Right lobe of liver (tissue), 6 donors: Measurements from ENCODE around the gene FADS2. TPM values are rescaled to one million over a fixed set of nuclear protein-coding genes. Genes with fewer than 3 reads are reported as not detected.

ENCODE experiments used
- ATAC-seq, 4 donors: fragments of 200-7000 bp; cut with Tn5 transposase; one replicate each; pipeline ENCODE4 v1.9.1; 2020; ENCODE audit warnings: mild to moderate bottlenecking in 4 of 4, moderate library complexity in 4 of 4
- DNase-seq, 3 donors: peaks; one replicate each; pipeline ENCODE4 v3.0.0-alpha.2; 2020
- H3K27ac ChIP-seq, 3 donors: fragments of 200-600 bp; one replicate each; pipeline ENCODE4 v1.8.0; 2022
- H3K27me3 ChIP-seq, 2 donors: fragments of 200-600 bp; one replicate each; pipeline ENCODE4 v1.8.0; 2022
- H3K36me3 ChIP-seq, 4 donors: fragments of 200-600 bp; sonication (generic) in 1 of 4; one replicate each; pipeline versions ENCODE4 v1.5.1 to v1.8.0; 2017 to 2022; ENCODE audit warnings: control low read depth in 1 of 4
- H3K4me1 ChIP-seq, 4 donors: fragments of 200-600 bp; sonication (generic) in 1 of 4; one replicate each; pipeline versions ENCODE4 v1.5.1 to v1.8.0; 2017 to 2022; ENCODE audit warnings: control low read depth in 1 of 4
- H3K4me3 ChIP-seq, 3 donors: fragments of 200-600 bp; one replicate each; pipeline ENCODE4 v1.8.0; 2022
- H3K9me3 ChIP-seq, 4 donors: fragments of 200-600 bp; sonication (generic) in 1 of 4; one replicate each; pipeline versions ENCODE4 v1.5.1 to v1.8.0; 2017 to 2022; ENCODE audit warnings: control low read depth in 1 of 4
- CTCF ChIP-seq, 4 donors: fragments of 200-600 bp in 3 of 4; fragments of 450-650 bp in 1 of 4; IDR thresholded peaks; one replicate each; pipeline versions ENCODE4 v1.5.1 to v1.8.0; 2016 to 2022; ENCODE audit warnings: antibody characterized with exemption in 4 of 4, mild to moderate bottlenecking in 2 of 4
- POLR2A ChIP-seq: fragments of 450-650 bp; IDR thresholded peaks from one replicate; pipeline ENCODE4 v1.6.1; 2017; ENCODE audit warnings: antibody characterized with exemption, mild to moderate bottlenecking
- WGBS: methylation state at CpG from one replicate; pipeline ENCODE4 v1.1.6; 2018; ENCODE audit warnings: low coverage, low lambda C conversion rate; ENCODE audit not compliant: insufficient coverage; ENCODE audit errors: missing lambda C conversion rate; 5-methylcytosine and 5-hydroxymethylcytosine counted together
- intact Hi-C, 2 donors: fragments of 100-400 bp; cut with DNase I; formaldehyde crosslinking; loops; one replicate each; pipeline versions ENCODE4 v1.11.2 to v1.14.1; 2022
- total RNA-seq, 6 experiments: library from RNA; depleted of rRNA in 2 of 6; stranded (reverse); fragments of >200 nt in 2 of 6; fragmentation: NEBNext Ultra II Directional in 3 of 6; extraction: Animal tissue kit (Norgen Biotek cat#: 25700) in 3 of 6; gene quantifications; one replicate each; pipeline versions ENCODE4 v1.1.0 to v1.2.4, GENCODE V29; 2016 to 2023
- donor health status: DM: no; HTN: yes; CAD: no.
- donor health status: DM: no; HTN: no; CAD: no.
- donor health status: DM: no; HTN: no; CAD: no.
- donor health status: DM: no; HTN: yes; CAD: no.
- donor health status: DM: no; HTN: yes; CAD: no.

FADS2 gene
- total RNA-seq, 6 experiments from 2014 or later, result 4.2 to 166 (median 110) TPM

- DNase-seq (no peak), ATAC-seq (no peak)
- TF ChIP-seq CTCF (IDR thresholded peaks at IDR 0.05), result no peak
- H3K27ac ChIP-seq, result no peak overlapping the region
- whole genome bisulfite sequencing, result 90% methylated on average over 5 of the region's 17 CpGs
- no peak overlapping the region for H3K4me3 ChIP-seq
- no peaks in the 10 kb centered on the region for H3K27me3 ChIP-seq
- intact Hi-C loops, result no loop called here
- H3K4me1 ChIP-seq, result no peaks in the 10 kb centered on the region
- peaks cover 0 to 15% (median under 1%) of the 10 kb centered on the region in 4 donors for H3K36me3 ChIP-seq
- no peaks in the 10 kb centered on the region for H3K9me3 ChIP-seq
Measured at GRCh38 chr11:61854206-61854895, 26.3 kb downstream of the FADS2 start.

- 100% methylated on average over 2 of the region's 14 CpGs for WGBS
- H3K27ac ChIP-seq, result no peak overlapping the region
- H3K9me3 ChIP-seq, result no peaks in the 10 kb centered on the region
- no peaks in the 10 kb centered on the region for H3K4me1 ChIP-seq
- H3K4me3 ChIP-seq, result no peak overlapping the region
- DNase-seq (no peak), ATAC-seq (no peak)
- no peak for TF ChIP-seq POLR2A
- no peak for TF ChIP-seq CTCF (IDR thresholded peaks at IDR 0.05)
- no peaks in the 10 kb centered on the region for H3K27me3 ChIP-seq
- intact Hi-C loops, result no loop called here
- peaks cover 0 to 10% (median 0%) of the 10 kb centered on the region in 4 donors for H3K36me3 ChIP-seq
Measured at GRCh38 chr11:61854966-61855714, 27.0 kb downstream of the FADS2 start.

GRCh38 chr11:61855939-61856680 lies 28.0 kb downstream of the FADS2 start:
- no peak for TF ChIP-seq CTCF (IDR thresholded peaks at IDR 0.05)
- TF ChIP-seq POLR2A, result no peak
- intact Hi-C loops, result no loop called here
- no peak overlapping the region for H3K27ac ChIP-seq
- DNase-seq (no peak), ATAC-seq (no peak)
- peaks cover 0 to 5% (median 0%) of the 10 kb centered on the region in 4 donors for H3K36me3 ChIP-seq
- H3K27me3 ChIP-seq, result no peaks in the 10 kb centered on the region
- H3K4me1 ChIP-seq, result no peaks in the 10 kb centered on the region
- H3K4me3 ChIP-seq, result no peak overlapping the region
- no peaks in the 10 kb centered on the region for H3K9me3 ChIP-seq
- WGBS, result 59% methylated on average over 5 of the region's 12 CpGs

- Histone ChIP-seq H3K27me3 (no peaks in the 10 kb centered on the region), H3K9me3 (no peaks in the 10 kb centered on the region), H3K36me3 (peaks cover 0 to 4% (median 0%) of the 10 kb centered on the region in 4 donors), H3K4me3 (no peak overlapping the region), H3K4me1 (no peaks in the 10 kb centered on the region), H3K27ac (no peak overlapping the region)
- 55% methylated on average over 8 of the region's 16 CpGs for WGBS
- ATAC-seq (peak; percentile 63 to 89 (median 70)), DNase-seq (peak; percentile 54 to 81 (median 73))
- intact Hi-C loops, result no loop called here
- TF ChIP-seq POLR2A (no peak), CTCF (IDR thresholded peaks at IDR 0.05) (no peak)
Measured at GRCh38 chr11:61860054-61860903, 32.2 kb downstream of the FADS2 start.
